NOMO-1 (cell line): ENCODE results near the gene S100A1.
A peak's percentile ranks its signal among the peaks of the same experiment; 100 is the strongest.

ENCODE experiments used
- DNase-seq, 2 experiments: peaks; one replicate each; lab custom pipeline; 2025; ENCODE audit not compliant: unreplicated experiment in 2 of 2; lab: John Stamatoyannopoulos, UW

Gene S100A1

GRCh38 chr1:153679337-153680119 is 51.3 kb downstream of the S100A1 start:
- peak in 1 of 2 experiments; percentile 14 for DNase-seq

DNA sequence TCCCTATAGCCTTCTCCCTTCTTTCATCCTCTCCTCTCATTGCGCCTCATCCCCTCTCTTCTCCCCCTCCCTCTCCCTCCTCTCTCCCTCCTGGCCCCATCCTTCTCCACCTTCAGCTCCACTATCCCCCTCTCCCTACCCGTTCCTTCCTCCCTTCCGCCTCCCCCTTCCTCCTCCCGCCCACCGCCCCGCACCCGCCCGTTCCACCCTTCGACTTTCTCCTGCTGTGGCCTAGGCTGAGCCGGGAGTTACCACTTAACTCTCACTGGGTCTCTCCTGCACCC is 51.8 kb downstream of the S100A1 start:
- no peak for DNase-seq
